Measurements from ENCODE around the gene NPPC. TPM values are rescaled to one million over a fixed set of nuclear protein-coding genes. Genes with fewer than 3 reads are reported as not detected.
"Not testable (repeated sequence)": the region's sequence is repeated elsewhere in the genome, so short reads cannot be mapped to it uniquely, and the experiment has no call there.

NPPC gene
- polyA plus RNA-seq, 1 experiment: not detected

- CTCF ChIA-PET: interaction anchor here (2.4 kb wide), 1 partner anchor 14 kb away, joined by 12 read pairs; no protein-coding TSS in a partner anchor
- POLR2A ChIA-PET: no interaction called here
- H3K9me3 ChIP-seq (ENCODE audit: control insufficient read depth, insufficient read depth, low read length): no peaks in the 10 kb centered on the region; the same call in 1 of the 2 replicates
- no peak overlapping the region for H3K4me3 ChIP-seq (ENCODE audit: low read depth, low read length)
- TF ChIP-seq CTCF (IDR thresholded peaks at IDR 0.05; ENCODE audit: low read depth, low read length): no peak
- no peak for DNase-seq (ENCODE audit: low read depth, low spot score)
- no peak overlapping the region for H3K27ac ChIP-seq (ENCODE audit: low read depth, low read length)
- peaks cover 13% of the 10 kb centered on the region for H3K27me3 ChIP-seq (ENCODE audit: control insufficient read depth, insufficient read depth, low read length)
These were observed 40.0 kb downstream of the NPPC start for GRCh38 chr2:231886071-231886681.

- TF ChIP-seq CTCF (IDR thresholded peaks at IDR 0.05; ENCODE audit: low read depth, low read length): no peak
- peaks cover 19% of the 10 kb centered on the region for H3K27me3 ChIP-seq (ENCODE audit: control insufficient read depth, insufficient read depth, low read length)
- no peaks in the 10 kb centered on the region; the same call in 1 of the 2 replicates for H3K9me3 ChIP-seq (ENCODE audit: control insufficient read depth, insufficient read depth, low read length)
- CTCF ChIA-PET: interaction anchor here (0.7 to 2.4 kb wide), 4 partner anchors 16 to 84 kb away, joined by 3 to 12 read pairs (median 4); no protein-coding TSS in a partner anchor
- no peak for DNase-seq (ENCODE audit: low read depth, low spot score)
- POLR2A ChIA-PET: no interaction called here
- H3K4me3 ChIP-seq (ENCODE audit: low read depth, low read length): no peak overlapping the region
- no peak overlapping the region for H3K27ac ChIP-seq (ENCODE audit: low read depth, low read length)
These were observed 41.6 kb downstream of the NPPC start for GRCh38 chr2:231884438-231885140.

GRCh38 chr2:231883468-231883881, 42.7 kb downstream of the NPPC start:
- Histone ChIP-seq H3K4me3 (ENCODE audit: low read depth, low read length) (no peak overlapping the region), H3K27me3 (ENCODE audit: control insufficient read depth, insufficient read depth, low read length) (peaks cover 19% of the 10 kb centered on the region), H3K9me3 (ENCODE audit: control insufficient read depth, insufficient read depth, low read length) (no peaks in the 10 kb centered on the region; the same call in 1 of the 2 replicates), H3K27ac (ENCODE audit: low read depth, low read length) (no peak overlapping the region)
- DNase-seq (ENCODE audit: low read depth, low spot score): no peak
- ChIA-PET POLR2A (no interaction called here), CTCF (interaction anchor here (0.7 to 1.3 kb wide), 4 partner anchors 17 to 83 kb away, joined by 3 to 9 read pairs (median 3); no protein-coding TSS in a partner anchor)
- no peak for TF ChIP-seq CTCF (IDR thresholded peaks at IDR 0.05; ENCODE audit: low read depth, low read length)

GRCh38 chr2:231882646-231883045, 43.5 kb downstream of the NPPC start:
- ChIA-PET CTCF (interaction anchor here (1.1 to 1.3 kb wide), 3 partner anchors 18 to 33 kb away, joined by 3 to 9 read pairs (median 3); no protein-coding TSS in a partner anchor), POLR2A (no interaction called here)
- TF ChIP-seq CTCF (IDR thresholded peaks at IDR 0.05; ENCODE audit: low read depth, low read length): no peak
- H3K9me3 ChIP-seq (ENCODE audit: control insufficient read depth, insufficient read depth, low read length): no peaks in the 10 kb centered on the region; the same call in 1 of the 2 replicates
- H3K27ac ChIP-seq (ENCODE audit: low read depth, low read length): no peak overlapping the region
- DNase-seq (ENCODE audit: low read depth, low spot score): no peak
- H3K27me3 ChIP-seq (ENCODE audit: control insufficient read depth, insufficient read depth, low read length): peaks cover 15% of the 10 kb centered on the region
- no peak overlapping the region for H3K4me3 ChIP-seq (ENCODE audit: low read depth, low read length)

- DNase-seq (ENCODE audit: low read depth, low spot score); POLR2A ChIA-PET; H3K9me3 ChIP-seq (ENCODE audit: control insufficient read depth, insufficient read depth, low read length); H3K4me3 ChIP-seq (ENCODE audit: low read depth, low read length); H3K27ac ChIP-seq (ENCODE audit: low read depth, low read length): not testable (repeated sequence)
- CTCF ChIA-PET: interaction anchor here (1.3 kb wide), 1 partner anchor 19 kb away, joined by 3 read pairs; no protein-coding TSS in a partner anchor
- H3K27me3 ChIP-seq (ENCODE audit: control insufficient read depth, insufficient read depth, low read length): peaks cover 15% of the 10 kb centered on the region
These were observed 45.8 kb downstream of the NPPC start for GRCh38 chr2:231880371-231880770.
